B cell (primary cell): ENCODE measurements around the gene BAHCC1.

Experiments used
- EZH2 ChIP-seq: IDR thresholded peaks from 2 replicates; pipeline ENCODE4 v1.6.1; 2012; ENCODE audit warnings: borderline replicate concordance, low read depth, mild to moderate bottlenecking, moderate library complexity, low read length; ENCODE audit not compliant: insufficient read depth, poor library complexity, severe bottlenecking
- TF ChIP-seq, protein P1 (sequence below): fragments of 200-600 bp; IDR thresholded peaks from one replicate; pipeline ENCODE4 v1.8.0; 2022; ENCODE audit warnings: antibody characterized with exemption, mild to moderate bottlenecking

- TF ChIP-seq, protein P1, sequence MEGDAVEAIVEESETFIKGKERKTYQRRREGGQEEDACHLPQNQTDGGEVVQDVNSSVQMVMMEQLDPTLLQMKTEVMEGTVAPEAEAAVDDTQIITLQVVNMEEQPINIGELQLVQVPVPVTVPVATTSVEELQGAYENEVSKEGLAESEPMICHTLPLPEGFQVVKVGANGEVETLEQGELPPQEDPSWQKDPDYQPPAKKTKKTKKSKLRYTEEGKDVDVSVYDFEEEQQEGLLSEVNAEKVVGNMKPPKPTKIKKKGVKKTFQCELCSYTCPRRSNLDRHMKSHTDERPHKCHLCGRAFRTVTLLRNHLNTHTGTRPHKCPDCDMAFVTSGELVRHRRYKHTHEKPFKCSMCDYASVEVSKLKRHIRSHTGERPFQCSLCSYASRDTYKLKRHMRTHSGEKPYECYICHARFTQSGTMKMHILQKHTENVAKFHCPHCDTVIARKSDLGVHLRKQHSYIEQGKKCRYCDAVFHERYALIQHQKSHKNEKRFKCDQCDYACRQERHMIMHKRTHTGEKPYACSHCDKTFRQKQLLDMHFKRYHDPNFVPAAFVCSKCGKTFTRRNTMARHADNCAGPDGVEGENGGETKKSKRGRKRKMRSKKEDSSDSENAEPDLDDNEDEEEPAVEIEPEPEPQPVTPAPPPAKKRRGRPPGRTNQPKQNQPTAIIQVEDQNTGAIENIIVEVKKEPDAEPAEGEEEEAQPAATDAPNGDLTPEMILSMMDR: no peak
- TF ChIP-seq EZH2: no peak
Observed at GRCh38 chr17:81498953-81499600, 103.8 kb downstream of the BAHCC1 start.
